ENCODE data around the gene AKAP8L.

The AKAP8L gene

GRCh38 chr19:15449620-15450527 lies 31.1 kb upstream of the AKAP8L start, which contains the start of gene WIZ:
Gene WIZ (minus strand): TSS chr19:15449956. CDS start chr19:15448307, 1,649 bp downstream.
- DNase-seq, result peak; percentile 47

- peak; percentile 32 for DNase-seq
Measured at GRCh38 chr19:15448778-15449619, 30.2 kb upstream of the AKAP8L start.

DNA sequence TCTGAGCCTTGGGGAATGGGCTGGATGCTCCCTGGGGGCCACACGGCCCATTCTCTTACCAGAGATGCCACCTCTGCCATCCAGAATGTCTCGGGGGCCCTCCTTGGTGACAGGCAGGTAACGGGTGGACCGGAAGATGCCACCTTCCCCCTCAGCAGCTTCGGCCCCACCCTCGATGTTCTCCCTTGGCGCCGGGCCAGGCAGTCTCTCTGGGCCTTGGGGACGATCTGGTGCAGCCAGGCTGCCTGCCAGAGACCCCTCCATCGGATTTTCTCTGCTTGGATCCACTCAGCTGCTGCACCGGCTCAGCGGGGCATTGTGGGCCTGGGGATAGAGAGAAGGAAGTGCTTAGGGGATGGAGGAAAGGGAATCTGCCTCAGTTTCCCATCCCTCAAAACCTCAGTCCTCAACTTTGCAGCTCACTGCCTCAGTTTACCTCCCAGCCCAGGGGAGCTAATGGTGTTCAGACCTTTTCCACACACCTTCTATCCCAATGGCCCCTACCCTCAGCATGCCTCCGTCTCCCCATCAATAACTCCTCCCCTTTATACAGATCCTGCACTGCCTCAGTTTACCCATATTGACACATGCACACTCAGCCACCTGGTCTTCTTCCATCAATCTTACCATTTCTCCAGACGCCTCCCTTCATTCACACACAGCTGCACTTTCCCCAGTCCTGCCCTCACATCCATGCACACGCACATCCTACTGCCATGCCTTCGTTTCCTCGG lies 29.4 kb upstream of the AKAP8L start:
- DNase-seq, result no peak

GRCh38 chr19:15447057-15447456 lies 28.3 kb upstream of the AKAP8L start:
- no peak for DNase-seq

- no peak for DNase-seq
Measured at GRCh38 chr19:15445807-15446376, 27.1 kb upstream of the AKAP8L start.

DNA sequence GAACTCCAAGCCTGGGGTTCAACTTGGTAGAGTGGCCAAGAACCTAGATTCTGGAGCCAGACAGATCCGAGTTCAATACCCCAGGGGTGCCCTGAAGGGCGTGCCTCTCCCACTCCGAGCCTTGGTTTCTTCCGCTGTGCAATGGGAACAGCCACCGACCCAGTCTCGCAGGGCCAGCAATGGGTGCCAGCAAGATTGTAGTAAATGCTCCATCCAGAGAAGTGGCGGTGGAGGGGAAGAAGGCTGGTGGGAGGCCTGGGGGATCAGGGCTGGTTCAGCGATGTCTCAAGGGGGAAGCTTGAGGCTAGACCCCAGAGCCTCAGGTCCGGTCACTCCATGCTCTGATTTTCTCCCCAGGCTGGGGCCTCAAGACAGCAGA lies 26.4 kb upstream of the AKAP8L start:
- no peak for DNase-seq

DNA sequence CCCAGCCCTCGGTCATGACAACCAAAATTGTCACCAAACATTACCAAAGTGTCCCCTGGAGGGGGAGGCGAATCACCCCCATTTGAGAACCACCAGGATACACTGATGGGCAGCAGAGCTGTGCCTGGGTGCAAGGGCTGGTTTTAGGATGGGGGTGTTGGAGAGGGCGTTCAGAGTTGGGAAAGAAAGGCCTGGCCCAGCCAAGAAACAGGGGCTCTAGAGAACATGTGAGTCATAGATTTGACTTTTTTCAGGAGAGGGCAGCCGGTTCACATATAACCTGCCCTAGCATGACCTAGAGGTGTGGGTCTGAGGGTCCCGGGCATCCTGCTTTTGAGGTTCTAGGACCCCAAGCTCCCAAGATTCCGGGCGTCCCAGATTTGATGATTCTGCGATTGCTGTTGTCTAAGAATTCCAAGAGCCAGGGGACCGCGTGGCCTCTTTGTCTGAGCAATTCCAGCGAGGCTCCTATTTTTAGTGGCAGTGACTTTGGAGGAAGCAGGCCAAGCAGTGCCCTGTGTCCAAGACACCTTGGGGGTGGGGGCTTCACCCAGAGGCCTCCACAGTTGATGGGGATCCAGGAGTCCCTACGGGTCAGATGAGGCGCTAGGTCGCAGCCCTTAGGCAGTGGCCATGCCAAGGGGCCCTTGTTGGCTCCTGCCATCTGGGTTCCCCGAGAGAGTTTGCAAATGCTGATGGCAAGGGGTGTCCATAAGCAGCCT lies 25.9 kb upstream of the AKAP8L start:
- DNase-seq, result no peak

DNA sequence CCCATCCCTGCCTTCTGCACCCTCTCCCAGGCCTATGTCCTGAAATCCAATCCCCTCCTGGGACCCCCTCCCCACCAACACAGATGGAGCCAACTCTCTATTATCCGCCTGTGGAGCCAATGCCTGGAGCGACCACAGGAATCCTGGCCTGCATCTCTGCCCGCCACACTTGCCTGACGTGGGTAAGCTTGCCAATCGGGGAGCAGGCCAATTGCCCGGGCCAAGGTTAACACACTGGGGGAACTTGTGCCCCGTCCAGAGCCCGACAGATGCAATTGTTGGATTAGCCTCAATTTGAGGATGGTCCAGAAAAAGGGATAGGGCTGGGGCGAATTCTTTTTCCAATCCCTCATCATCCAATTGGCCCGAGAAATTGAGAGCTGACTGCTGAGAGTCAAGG lies 25.1 kb upstream of the AKAP8L start:
- DNase-seq, result no peak

GRCh38 chr19:15443325-15443724 lies 24.5 kb upstream of the AKAP8L start:
- no peak for DNase-seq

GRCh38 chr19:15442142-15442920 lies 23.5 kb upstream of the AKAP8L start:
- DNase-seq, result no peak

DNA sequence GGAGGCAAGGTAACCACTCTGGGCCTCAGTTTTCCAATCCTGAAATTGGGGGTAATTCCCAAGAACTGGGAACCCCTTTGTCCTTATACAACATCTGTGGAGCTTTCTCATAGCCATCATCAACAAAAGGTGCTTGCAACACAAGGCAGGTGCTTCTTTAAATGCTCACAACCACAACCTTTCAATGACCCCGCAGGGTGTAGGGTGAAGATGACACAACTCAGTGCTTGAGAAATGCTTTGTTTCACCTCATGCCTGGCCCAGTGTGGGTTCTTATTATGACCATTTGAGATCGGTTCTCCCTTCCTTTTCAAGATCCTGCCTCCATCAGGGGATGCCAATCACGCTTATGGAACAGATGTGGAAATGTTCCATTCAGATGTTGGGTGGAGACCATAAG lies 22.5 kb upstream of the AKAP8L start:
- DNase-seq, result no peak

DNA sequence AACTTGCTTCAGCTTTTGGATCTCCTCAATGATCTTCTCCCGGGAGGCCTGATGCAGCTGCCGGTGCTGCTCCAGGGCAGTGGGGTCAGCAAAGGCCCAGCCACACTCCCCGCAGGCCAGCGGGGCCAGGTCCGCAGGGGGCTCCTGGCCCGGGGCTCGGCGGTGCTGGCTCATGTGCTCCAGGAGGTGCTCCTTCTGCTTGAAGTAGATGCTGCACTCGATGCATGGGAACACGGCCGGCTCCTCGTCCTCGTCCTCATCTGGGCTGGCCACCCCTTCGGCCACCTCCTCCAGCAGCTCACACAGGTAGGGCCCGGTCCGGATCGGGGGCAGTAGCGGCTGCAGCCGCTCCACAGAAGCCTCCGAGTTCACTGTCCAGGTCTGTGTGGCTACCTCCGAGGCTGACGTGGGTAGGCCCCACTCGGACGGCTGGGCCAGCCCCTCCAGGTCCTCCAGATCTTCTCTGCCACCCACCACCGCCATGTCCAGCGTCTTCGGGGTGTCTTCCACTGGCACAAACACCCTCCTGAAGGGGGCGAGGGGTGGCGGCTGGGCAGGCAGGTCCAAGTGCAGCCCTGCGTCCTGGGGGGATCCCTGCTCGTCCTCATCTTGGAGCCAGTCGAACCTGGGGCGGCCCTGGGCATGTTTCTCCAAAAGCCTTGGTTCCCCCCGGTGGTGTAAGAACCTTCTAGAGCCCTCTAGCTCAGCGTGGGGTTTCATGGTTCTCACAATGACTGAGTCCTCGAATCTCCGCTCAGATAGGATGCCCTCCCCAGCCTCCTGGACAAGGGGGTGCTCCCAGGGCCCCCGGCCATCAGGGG lies 21.2 kb upstream of the AKAP8L start:
- no peak for DNase-seq

DNA sequence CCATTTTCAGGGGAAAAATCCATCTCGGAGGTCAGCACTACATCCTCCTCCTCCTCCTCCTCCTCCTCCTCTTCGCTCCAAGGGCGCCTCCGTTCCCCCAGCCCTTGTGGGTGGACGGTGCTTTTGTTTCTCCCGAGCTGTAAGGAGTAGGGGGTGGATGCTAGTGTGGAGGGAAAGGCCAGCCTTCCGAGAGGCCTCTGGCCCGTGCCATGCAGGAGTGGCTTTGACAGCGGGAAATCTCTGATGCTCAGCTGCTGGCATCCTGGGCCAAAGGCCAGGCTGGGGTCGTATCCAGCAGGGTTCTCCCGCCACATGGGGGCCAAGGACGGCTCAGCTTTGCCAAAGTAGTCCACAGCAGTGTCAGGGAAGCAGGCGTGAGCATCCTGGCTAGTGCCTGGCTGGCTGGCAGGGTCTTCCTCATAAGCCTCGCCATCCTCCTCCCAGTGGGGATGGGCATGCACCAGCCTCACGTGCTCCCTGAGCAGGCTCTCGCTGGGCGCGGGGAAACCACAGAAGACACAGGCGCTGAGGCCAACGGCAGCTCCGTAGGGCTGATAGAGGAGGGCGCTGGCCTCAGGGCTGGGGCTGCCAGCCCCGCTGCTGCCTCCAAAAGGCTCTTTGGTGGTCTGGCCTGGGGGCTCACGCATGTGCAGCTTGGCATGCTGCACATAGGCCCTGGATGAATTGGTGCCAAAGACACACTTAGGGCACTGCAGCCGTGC lies 20.5 kb upstream of the AKAP8L start:
- no peak for DNase-seq

DNA sequence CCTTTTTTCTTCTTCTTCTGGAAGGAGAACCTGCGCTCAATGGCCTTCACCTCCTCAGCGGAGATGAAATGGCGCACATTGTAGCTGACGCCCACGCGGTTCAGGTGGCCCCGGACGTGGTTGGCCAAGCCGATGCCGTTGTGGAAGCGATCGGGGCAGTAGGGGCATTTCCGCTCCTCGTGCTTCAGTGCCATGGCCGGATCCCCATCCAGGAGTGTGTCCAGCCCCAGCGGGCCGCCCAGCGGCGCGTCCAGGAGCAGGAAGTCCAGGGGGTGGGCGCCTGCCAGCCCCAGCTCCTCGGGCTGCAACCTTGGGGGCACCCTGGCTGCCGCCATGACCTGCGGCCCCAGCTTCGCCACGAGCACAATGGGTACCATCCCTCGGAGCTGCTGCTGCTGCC lies 19.8 kb upstream of the AKAP8L start:
- no peak for DNase-seq

- DNase-seq, result no peak
Measured at GRCh38 chr19:15438124-15438496, 19.3 kb upstream of the AKAP8L start.

DNA sequence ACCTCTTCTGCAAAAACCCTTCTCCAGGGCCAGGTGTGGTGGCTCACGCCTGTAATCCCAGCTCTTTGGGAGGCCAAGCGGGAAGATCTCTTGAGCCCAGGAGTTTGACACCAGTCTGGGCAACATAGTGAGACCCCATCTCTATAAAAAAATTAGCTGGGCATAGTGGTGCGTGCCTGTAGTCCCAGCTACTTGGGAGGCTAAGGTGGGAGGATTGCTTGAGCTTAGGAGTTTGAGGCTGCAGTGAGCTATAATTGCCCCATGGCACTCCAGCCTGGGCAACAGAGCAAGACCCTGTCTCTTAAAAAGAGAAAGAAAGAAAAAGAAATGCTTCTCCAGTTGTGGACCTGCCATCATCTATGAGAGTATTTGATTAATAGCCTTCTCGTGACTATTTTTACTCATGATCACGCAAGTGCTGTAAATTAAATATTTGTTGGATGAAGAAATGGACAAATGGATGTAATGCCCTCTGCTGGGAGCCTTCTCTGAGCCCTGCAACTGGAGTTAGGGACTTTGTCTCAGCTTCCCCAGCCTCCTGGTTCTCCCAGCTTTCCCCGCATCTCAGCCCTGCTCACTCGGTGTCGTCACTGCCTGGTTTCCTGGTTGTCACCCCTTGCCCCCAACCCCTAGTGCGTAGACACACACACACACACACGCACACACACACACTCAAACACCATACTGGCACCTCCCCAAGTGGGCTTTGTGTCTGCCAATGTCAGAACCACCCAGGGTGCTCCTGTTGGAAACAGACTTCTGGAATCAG lies 18.8 kb upstream of the AKAP8L start:
- DNase-seq, result no peak

DNA sequence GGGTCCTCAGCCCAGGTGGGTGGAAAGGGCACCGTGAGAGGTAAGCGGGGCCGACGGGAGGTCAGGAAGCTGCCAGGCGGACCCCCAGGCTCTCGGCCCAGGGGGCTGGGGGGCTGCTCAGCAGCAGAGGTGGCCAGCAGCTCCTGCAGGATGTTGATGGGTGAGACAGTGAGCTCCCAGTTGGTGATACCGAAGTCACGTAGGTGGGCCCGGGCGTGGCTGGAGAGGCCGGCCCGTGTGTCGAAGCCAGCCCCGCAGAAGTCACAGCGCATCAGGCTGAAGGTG lies 18.0 kb upstream of the AKAP8L start:
- DNase-seq, result no peak

- no peak for DNase-seq
Measured at GRCh38 chr19:15436012-15436825, 17.4 kb upstream of the AKAP8L start.

Data from right kidney (tissue), 1 donor.